ENCODE results near the gene MAPK12. TPM values are rescaled to one million over a fixed set of nuclear protein-coding genes. Genes with fewer than 3 reads are reported as not detected.

The MAPK12 gene
- total RNA-seq, 1 donor from 2014 or later, result 12.4 TPM

DNA sequence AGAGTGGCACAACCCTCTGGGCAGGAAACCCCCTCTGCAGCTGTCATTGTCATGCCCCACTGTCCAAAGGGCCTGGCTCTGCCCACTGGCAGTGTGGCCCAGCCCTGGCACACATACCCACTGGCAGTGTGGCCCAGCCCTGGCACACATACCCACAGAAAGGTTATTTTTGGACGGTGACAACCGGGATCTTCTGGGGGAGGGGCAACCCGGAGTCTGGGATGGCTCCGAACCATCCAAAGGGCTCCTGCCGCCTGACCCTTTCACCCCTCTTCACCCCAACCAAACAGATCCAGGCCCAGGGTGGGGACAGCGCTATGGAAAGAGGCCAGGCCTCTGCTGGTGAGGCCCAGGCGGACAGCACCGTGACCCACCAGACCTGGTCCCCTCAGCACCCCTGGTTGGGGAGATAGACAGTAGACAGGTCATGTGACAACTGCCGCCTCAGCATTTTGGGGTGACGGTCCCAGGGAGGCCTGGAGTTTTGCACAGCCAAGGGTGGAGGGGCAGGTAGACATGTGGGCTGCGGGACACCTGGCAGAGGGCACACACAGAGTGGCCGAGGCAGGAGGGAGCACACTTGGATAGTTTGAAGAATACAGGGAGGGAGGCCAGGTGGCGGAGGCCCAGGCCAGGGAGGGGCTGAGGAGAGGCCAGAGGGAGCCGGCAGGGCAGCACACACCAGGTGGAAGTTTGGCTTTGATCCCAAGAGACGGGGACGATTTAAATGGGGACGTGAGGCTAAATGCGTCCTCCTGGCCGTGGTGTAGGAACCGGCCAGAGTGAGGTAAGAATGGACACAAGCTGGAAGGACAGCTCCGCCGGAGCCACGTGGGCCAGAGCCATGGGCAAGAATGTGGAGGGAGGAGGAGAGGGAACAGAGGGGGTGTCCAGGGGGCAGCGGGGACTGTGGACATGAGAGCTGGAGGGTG, 2.9 kb downstream of the MAPK12 start:
- DNase-seq (ENCODE audit: low read depth) (no peak), FAIRE-seq (peak; percentile 18)
- Histone ChIP-seq H3K36me3 (ENCODE audit: control insufficient read depth, insufficient read depth, low read length) (peaks cover 4% of the 10 kb centered on the region), H3K4me3 (ENCODE audit: low read depth, low read length) (no peak overlapping the region), H3K27me3 (ENCODE audit: control insufficient read depth, insufficient read depth, low read length) (no peaks in the 10 kb centered on the region)
- TF ChIP-seq, protein P1, sequence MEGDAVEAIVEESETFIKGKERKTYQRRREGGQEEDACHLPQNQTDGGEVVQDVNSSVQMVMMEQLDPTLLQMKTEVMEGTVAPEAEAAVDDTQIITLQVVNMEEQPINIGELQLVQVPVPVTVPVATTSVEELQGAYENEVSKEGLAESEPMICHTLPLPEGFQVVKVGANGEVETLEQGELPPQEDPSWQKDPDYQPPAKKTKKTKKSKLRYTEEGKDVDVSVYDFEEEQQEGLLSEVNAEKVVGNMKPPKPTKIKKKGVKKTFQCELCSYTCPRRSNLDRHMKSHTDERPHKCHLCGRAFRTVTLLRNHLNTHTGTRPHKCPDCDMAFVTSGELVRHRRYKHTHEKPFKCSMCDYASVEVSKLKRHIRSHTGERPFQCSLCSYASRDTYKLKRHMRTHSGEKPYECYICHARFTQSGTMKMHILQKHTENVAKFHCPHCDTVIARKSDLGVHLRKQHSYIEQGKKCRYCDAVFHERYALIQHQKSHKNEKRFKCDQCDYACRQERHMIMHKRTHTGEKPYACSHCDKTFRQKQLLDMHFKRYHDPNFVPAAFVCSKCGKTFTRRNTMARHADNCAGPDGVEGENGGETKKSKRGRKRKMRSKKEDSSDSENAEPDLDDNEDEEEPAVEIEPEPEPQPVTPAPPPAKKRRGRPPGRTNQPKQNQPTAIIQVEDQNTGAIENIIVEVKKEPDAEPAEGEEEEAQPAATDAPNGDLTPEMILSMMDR (IDR thresholded peaks at IDR 0.05; ENCODE audit: insufficient read depth, low read length, severe bottlenecking), result no peak

DNA sequence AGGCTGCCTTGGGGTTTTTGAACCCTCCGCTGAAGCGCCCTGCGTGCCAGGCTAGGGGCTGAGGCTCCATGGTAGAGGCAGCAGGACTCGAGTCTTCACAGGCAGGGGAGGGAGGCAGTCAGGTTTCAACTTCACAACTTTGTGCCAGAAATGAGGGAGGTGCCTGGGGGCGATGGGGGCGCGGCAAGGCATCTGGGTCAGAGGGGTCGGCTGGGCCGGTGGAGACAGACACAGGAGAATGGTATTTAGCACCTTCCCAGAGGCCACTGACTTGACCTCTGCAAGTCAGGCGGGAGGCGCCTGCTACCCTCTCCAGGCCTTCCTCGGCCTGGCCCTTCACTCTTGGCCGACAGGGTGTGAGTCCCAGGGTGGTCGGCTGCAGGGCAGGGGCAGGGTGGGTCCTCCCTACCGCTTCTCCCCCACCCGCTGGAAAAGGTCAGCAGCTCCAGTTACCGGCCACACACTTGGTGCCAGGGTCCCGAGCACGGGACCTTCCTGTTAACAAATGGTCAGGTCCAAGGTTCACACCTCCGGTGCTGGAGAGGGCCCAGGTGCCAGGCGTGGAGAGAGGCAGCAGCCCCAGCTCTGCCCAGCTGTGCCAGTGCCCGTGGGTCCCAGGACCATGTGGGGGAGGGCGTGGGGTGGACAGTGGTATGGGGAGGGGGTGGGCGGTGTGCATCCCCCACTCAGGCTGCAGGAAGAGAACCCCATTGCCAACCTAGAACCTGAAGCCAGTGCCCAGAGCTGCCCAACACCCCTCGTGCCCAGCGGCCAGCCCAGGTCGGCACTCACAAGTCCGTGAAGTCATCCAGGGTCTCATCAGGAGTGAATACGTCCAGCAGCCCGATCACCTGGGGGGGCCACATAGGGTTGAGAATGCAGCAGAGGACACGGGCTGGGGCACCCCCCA, 3.8 kb downstream of the MAPK12 start:
- DNase-seq (ENCODE audit: low read depth), result no peak
- no peak overlapping the region for H3K4me3 ChIP-seq (ENCODE audit: low read depth, low read length)
- no peaks in the 10 kb centered on the region for H3K27me3 ChIP-seq (ENCODE audit: control insufficient read depth, insufficient read depth, low read length)
- TF ChIP-seq, protein P1 (IDR thresholded peaks at IDR 0.05; ENCODE audit: insufficient read depth, low read length, severe bottlenecking), result no peak
- no peak for FAIRE-seq
- peaks cover 5% of the 10 kb centered on the region for H3K36me3 ChIP-seq (ENCODE audit: control insufficient read depth, insufficient read depth, low read length)

DNA sequence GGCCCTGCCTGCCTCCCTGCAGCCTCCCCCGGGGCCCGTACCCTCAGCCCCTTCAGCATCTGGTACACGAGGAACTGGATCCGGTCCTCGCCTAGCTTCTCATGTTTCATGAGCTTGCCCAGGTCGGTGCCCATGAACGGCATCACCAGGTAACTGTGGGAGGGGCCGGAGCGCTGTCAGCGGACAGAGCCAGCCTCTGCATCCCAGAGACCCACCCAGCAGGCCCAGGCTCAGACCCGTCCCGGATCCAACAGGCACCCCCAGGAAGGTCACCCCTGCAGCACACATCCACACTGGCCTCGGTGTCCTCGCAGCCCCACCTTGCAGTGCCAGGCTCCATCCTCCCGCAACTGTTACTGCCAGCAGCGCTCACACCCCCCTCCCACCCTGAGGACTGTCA, 4.4 kb downstream of the MAPK12 start:
- FAIRE-seq (peak; percentile 55), DNase-seq (ENCODE audit: low read depth) (no peak)
- peaks cover 5% of the 10 kb centered on the region for H3K36me3 ChIP-seq (ENCODE audit: control insufficient read depth, insufficient read depth, low read length)
- H3K27me3 ChIP-seq (ENCODE audit: control insufficient read depth, insufficient read depth, low read length), result no peaks in the 10 kb centered on the region
- TF ChIP-seq, protein P1 (IDR thresholded peaks at IDR 0.05; ENCODE audit: insufficient read depth, low read length, severe bottlenecking), result no peak
- H3K4me3 ChIP-seq (ENCODE audit: low read depth, low read length), result no peak overlapping the region

DNA sequence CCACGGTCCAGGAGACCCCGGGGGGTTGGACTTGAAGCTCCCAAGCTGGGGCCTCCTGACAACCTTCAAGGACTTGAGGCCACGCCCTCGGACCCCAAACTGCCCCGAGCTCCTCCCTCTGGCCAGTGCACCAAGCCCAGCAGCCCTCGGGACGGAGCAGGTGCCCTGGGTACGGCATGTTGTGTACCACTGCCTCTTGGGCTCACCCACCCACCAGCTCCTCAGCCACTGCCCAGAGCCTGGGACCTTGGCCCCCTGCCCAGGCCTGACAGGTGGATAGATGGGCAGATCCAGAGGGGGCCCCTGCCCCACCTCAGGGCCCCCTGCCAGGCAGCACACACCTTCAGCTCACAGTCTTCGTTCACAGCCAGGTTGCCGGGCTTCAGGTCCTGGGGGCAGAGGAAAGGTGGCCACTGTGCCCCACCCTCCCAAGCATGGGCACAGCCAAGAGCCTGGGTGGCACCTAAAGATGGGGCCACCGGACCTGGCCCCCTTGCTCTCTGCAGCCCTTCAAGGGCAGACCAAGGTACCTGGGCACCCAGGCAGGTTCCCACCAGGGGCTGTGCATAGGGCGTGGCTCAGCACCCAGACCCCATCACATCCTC, 5.1 kb downstream of the MAPK12 start:
- Histone ChIP-seq H3K36me3 (ENCODE audit: control insufficient read depth, insufficient read depth, low read length) (peaks cover 5% of the 10 kb centered on the region), H3K27me3 (ENCODE audit: control insufficient read depth, insufficient read depth, low read length) (no peaks in the 10 kb centered on the region), H3K4me3 (ENCODE audit: low read depth, low read length) (no peak overlapping the region)
- FAIRE-seq (no peak), DNase-seq (ENCODE audit: low read depth) (no peak)
- TF ChIP-seq, protein P1 (IDR thresholded peaks at IDR 0.05; ENCODE audit: insufficient read depth, low read length, severe bottlenecking), result no peak

DNA sequence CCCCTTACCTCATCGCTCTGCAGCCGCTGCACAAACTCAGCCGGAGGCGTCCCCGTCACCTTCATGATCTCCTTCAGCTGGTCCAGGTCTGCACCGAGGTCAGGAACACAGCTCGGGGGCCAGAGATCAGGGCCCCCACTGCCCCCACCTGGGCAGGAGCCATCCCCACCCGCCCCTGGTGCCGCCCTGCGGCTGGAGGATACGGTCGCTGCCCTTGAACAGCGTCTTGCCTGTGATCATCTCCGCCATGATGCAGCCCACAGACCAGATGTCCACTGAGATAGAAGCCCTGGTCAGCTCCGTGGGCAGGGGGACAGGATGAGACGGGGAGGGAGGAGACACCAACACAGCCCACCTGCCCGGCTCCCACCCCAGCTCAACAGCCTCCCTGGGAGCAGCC, 5.9 kb downstream of the MAPK12 start:
- no peak for FAIRE-seq
- H3K36me3 ChIP-seq (ENCODE audit: control insufficient read depth, insufficient read depth, low read length), result peaks cover 5% of the 10 kb centered on the region
- DNase-seq (ENCODE audit: low read depth), result no peak
- H3K4me3 ChIP-seq (ENCODE audit: low read depth, low read length), result no peak overlapping the region
- TF ChIP-seq, protein P1 (IDR thresholded peaks at IDR 0.05; ENCODE audit: insufficient read depth, low read length, severe bottlenecking), result no peak
- no peaks in the 10 kb centered on the region for H3K27me3 ChIP-seq (ENCODE audit: control insufficient read depth, insufficient read depth, low read length)

Data from bronchial epithelial cell (primary cell).